ENCODE measurements around the gene AGMO. TPM values are rescaled to one million over a fixed set of nuclear protein-coding genes. Genes with fewer than 3 reads are reported as not detected.
"Not testable (repeated sequence)": the region's sequence is repeated elsewhere in the genome, so short reads cannot be mapped to it uniquely, and the experiment has no call there.

AGMO gene
- total and polyA plus RNA-seq, 2 donors: 0.37 to 0.57 TPM

- no peak overlapping the region for H3K27ac ChIP-seq (ENCODE audit: low read depth in 1 of 2, low read length in 1 of 2)
- WGBS: 91% methylated on average over 4 of the region's 4 CpGs
- H3K9me3 ChIP-seq (ENCODE audit: control insufficient read depth in 2 of 2, insufficient read depth in 1 of 2, low read length in 1 of 2): no peaks in the 10 kb centered on the region
- H3K36me3 ChIP-seq (ENCODE audit: control insufficient read depth in 2 of 2, insufficient read depth in 2 of 2, low read length in 1 of 2): no peaks in the 10 kb centered on the region
- H3K4me1 ChIP-seq (ENCODE audit: control insufficient read depth in 2 of 2, insufficient read depth in 2 of 2, low read length in 2 of 2): no peaks in the 10 kb centered on the region
- H3K4me3 ChIP-seq (ENCODE audit: low read length in 2 of 2): no peak overlapping the region
- H3K27me3 ChIP-seq (ENCODE audit: control insufficient read depth in 2 of 2, insufficient read depth in 1 of 2, low read length in 1 of 2): no peaks in the 10 kb centered on the region
- no peak for DNase-seq (ENCODE audit: low read depth in 6 of 9, low spot score in 9 of 9)
Measured at GRCh38 chr7:15556339-15557105, 5.3 kb downstream of the AGMO start.

- no peak overlapping the region for H3K4me3 ChIP-seq (ENCODE audit: low read length in 2 of 2)
- DNase-seq (ENCODE audit: low read depth in 6 of 9, low spot score in 9 of 9): no peak
- 83% methylated on average over 4 of the region's 4 CpGs for WGBS
- no peaks in the 10 kb centered on the region for H3K9me3 ChIP-seq (ENCODE audit: control insufficient read depth in 2 of 2, insufficient read depth in 1 of 2, low read length in 1 of 2)
- no peak overlapping the region for H3K27ac ChIP-seq (ENCODE audit: low read depth in 1 of 2, low read length in 1 of 2)
- H3K27me3 ChIP-seq (ENCODE audit: control insufficient read depth in 2 of 2, insufficient read depth in 1 of 2, low read length in 1 of 2): no peaks in the 10 kb centered on the region
- no peaks in the 10 kb centered on the region for H3K4me1 ChIP-seq (ENCODE audit: control insufficient read depth in 2 of 2, insufficient read depth in 2 of 2, low read length in 2 of 2)
- H3K36me3 ChIP-seq (ENCODE audit: control insufficient read depth in 2 of 2, insufficient read depth in 2 of 2, low read length in 1 of 2): no peaks in the 10 kb centered on the region
Measured at GRCh38 chr7:15555381-15555859, 6.4 kb downstream of the AGMO start.

- Histone ChIP-seq H3K9me3 (ENCODE audit: control insufficient read depth in 2 of 2, insufficient read depth in 1 of 2, low read length in 1 of 2) (no peaks in the 10 kb centered on the region), H3K27ac (ENCODE audit: low read depth in 1 of 2, low read length in 1 of 2) (no peak overlapping the region), H3K36me3 (ENCODE audit: control insufficient read depth in 2 of 2, insufficient read depth in 2 of 2, low read length in 1 of 2) (no peaks in the 10 kb centered on the region), H3K27me3 (ENCODE audit: control insufficient read depth in 2 of 2, insufficient read depth in 1 of 2, low read length in 1 of 2) (no peaks in the 10 kb centered on the region), H3K4me3 (ENCODE audit: low read length in 2 of 2) (no peak overlapping the region), H3K4me1 (ENCODE audit: control insufficient read depth in 2 of 2, insufficient read depth in 2 of 2, low read length in 2 of 2) (no peaks in the 10 kb centered on the region)
- no peak for DNase-seq (ENCODE audit: low read depth in 6 of 9, low spot score in 9 of 9)
- 80% methylated on average over 3 of the region's 3 CpGs for WGBS
Measured at GRCh38 chr7:15554744-15555143, 7.1 kb downstream of the AGMO start.

GRCh38 chr7:15554081-15554480, 7.7 kb downstream of the AGMO start:
- no peaks in the 10 kb centered on the region for H3K9me3 ChIP-seq (ENCODE audit: control insufficient read depth in 2 of 2, insufficient read depth in 1 of 2, low read length in 1 of 2)
- H3K4me3 ChIP-seq (ENCODE audit: low read length in 2 of 2): no peak overlapping the region
- no peak for DNase-seq (ENCODE audit: low read depth in 6 of 9, low spot score in 9 of 9)
- no peaks in the 10 kb centered on the region for H3K4me1 ChIP-seq (ENCODE audit: control insufficient read depth in 2 of 2, insufficient read depth in 2 of 2, low read length in 2 of 2)
- H3K27me3 ChIP-seq (ENCODE audit: control insufficient read depth in 2 of 2, insufficient read depth in 1 of 2, low read length in 1 of 2): no peaks in the 10 kb centered on the region
- no peaks in the 10 kb centered on the region for H3K36me3 ChIP-seq (ENCODE audit: control insufficient read depth in 2 of 2, insufficient read depth in 2 of 2, low read length in 1 of 2)
- WGBS: 85% methylated on average over 1 of the region's 1 CpG
- H3K27ac ChIP-seq (ENCODE audit: low read depth in 1 of 2, low read length in 1 of 2): no peak overlapping the region

GRCh38 chr7:15547320-15547719, 14.5 kb downstream of the AGMO start:
- not testable (repeated sequence) for H3K27ac ChIP-seq (ENCODE audit: low read depth in 1 of 2, low read length in 1 of 2); DNase-seq (ENCODE audit: low read depth in 6 of 9, low spot score in 9 of 9); H3K4me1 ChIP-seq (ENCODE audit: control insufficient read depth in 2 of 2, insufficient read depth in 2 of 2, low read length in 2 of 2); H3K36me3 ChIP-seq (ENCODE audit: control insufficient read depth in 2 of 2, insufficient read depth in 2 of 2, low read length in 1 of 2); H3K4me3 ChIP-seq (ENCODE audit: low read length in 2 of 2); H3K9me3 ChIP-seq (ENCODE audit: control insufficient read depth in 2 of 2, insufficient read depth in 1 of 2, low read length in 1 of 2); H3K27me3 ChIP-seq (ENCODE audit: control insufficient read depth in 2 of 2, insufficient read depth in 1 of 2, low read length in 1 of 2)
- WGBS: 90% methylated on average over 18 of the region's 29 CpGs

GRCh38 chr7:15546272-15546792, 15.5 kb downstream of the AGMO start:
- DNase-seq (ENCODE audit: low read depth in 6 of 9, low spot score in 9 of 9): no peak
- Histone ChIP-seq H3K4me3 (ENCODE audit: low read length in 2 of 2) (no peak overlapping the region), H3K27me3 (ENCODE audit: control insufficient read depth in 2 of 2, insufficient read depth in 1 of 2, low read length in 1 of 2) (no peaks in the 10 kb centered on the region), H3K9me3 (ENCODE audit: control insufficient read depth in 2 of 2, insufficient read depth in 1 of 2, low read length in 1 of 2) (peaks cover 0 to 2% of the 10 kb centered on the region in 2 donors), H3K27ac (ENCODE audit: low read depth in 1 of 2, low read length in 1 of 2) (no peak overlapping the region), H3K36me3 (ENCODE audit: control insufficient read depth in 2 of 2, insufficient read depth in 2 of 2, low read length in 1 of 2) (no peaks in the 10 kb centered on the region), H3K4me1 (ENCODE audit: control insufficient read depth in 2 of 2, insufficient read depth in 2 of 2, low read length in 2 of 2) (no peaks in the 10 kb centered on the region)
- 94% methylated on average over 2 of the region's 2 CpGs for WGBS

- H3K27me3 ChIP-seq (ENCODE audit: control insufficient read depth in 2 of 2, insufficient read depth in 1 of 2, low read length in 1 of 2): no peaks in the 10 kb centered on the region
- no peak for DNase-seq (ENCODE audit: low read depth in 6 of 9, low spot score in 9 of 9)
- H3K4me1 ChIP-seq (ENCODE audit: control insufficient read depth in 2 of 2, insufficient read depth in 2 of 2, low read length in 2 of 2): no peaks in the 10 kb centered on the region
- peaks cover 0 to 2% of the 10 kb centered on the region in 2 donors for H3K9me3 ChIP-seq (ENCODE audit: control insufficient read depth in 2 of 2, insufficient read depth in 1 of 2, low read length in 1 of 2)
- H3K36me3 ChIP-seq (ENCODE audit: control insufficient read depth in 2 of 2, insufficient read depth in 2 of 2, low read length in 1 of 2): no peaks in the 10 kb centered on the region
- WGBS: 95% methylated on average over 2 of the region's 2 CpGs
- no peak overlapping the region for H3K27ac ChIP-seq (ENCODE audit: low read depth in 1 of 2, low read length in 1 of 2)
- no peak overlapping the region for H3K4me3 ChIP-seq (ENCODE audit: low read length in 2 of 2)
Measured at GRCh38 chr7:15544050-15544449, 17.8 kb downstream of the AGMO start.

GRCh38 chr7:15543256-15543655, 18.6 kb downstream of the AGMO start:
- H3K36me3 ChIP-seq (ENCODE audit: control insufficient read depth in 2 of 2, insufficient read depth in 2 of 2, low read length in 1 of 2): no peaks in the 10 kb centered on the region
- 90% methylated on average over 1 of the region's 1 CpG for WGBS
- no peak for DNase-seq (ENCODE audit: low read depth in 6 of 9, low spot score in 9 of 9)
- H3K27ac ChIP-seq (ENCODE audit: low read depth in 1 of 2, low read length in 1 of 2): no peak overlapping the region
- H3K27me3 ChIP-seq (ENCODE audit: control insufficient read depth in 2 of 2, insufficient read depth in 1 of 2, low read length in 1 of 2): no peaks in the 10 kb centered on the region
- H3K4me1 ChIP-seq (ENCODE audit: control insufficient read depth in 2 of 2, insufficient read depth in 2 of 2, low read length in 2 of 2): no peaks in the 10 kb centered on the region
- no peak overlapping the region for H3K4me3 ChIP-seq (ENCODE audit: low read length in 2 of 2)
- H3K9me3 ChIP-seq (ENCODE audit: control insufficient read depth in 2 of 2, insufficient read depth in 1 of 2, low read length in 1 of 2): peaks cover 0 to 2% of the 10 kb centered on the region in 2 donors

GRCh38 chr7:15527648-15528047, 34.2 kb downstream of the AGMO start:
- DNase-seq (ENCODE audit: low read depth in 6 of 9, low spot score in 9 of 9): no peak
- Histone ChIP-seq H3K27me3 (ENCODE audit: control insufficient read depth in 2 of 2, insufficient read depth in 1 of 2, low read length in 1 of 2) (no peaks in the 10 kb centered on the region), H3K4me3 (ENCODE audit: low read length in 2 of 2) (no peak overlapping the region), H3K9me3 (ENCODE audit: control insufficient read depth in 2 of 2, insufficient read depth in 1 of 2, low read length in 1 of 2) (no peaks in the 10 kb centered on the region), H3K36me3 (ENCODE audit: control insufficient read depth in 2 of 2, insufficient read depth in 2 of 2, low read length in 1 of 2) (no peaks in the 10 kb centered on the region), H3K27ac (ENCODE audit: low read depth in 1 of 2, low read length in 1 of 2) (no peak overlapping the region), H3K4me1 (ENCODE audit: control insufficient read depth in 2 of 2, insufficient read depth in 2 of 2, low read length in 2 of 2) (no peaks in the 10 kb centered on the region)

Measured in thymus (tissue), 11 donors.